Transverse colon (tissue), 4 donors: ENCODE data around the gene HMCN1.
"Not testable (repeated sequence)": the region's sequence is repeated elsewhere in the genome, so short reads cannot be mapped to it uniquely, and the experiment has no call there.

Experiments used
- EP300 ChIP-seq: sonication (generic); formaldehyde crosslinking; IDR thresholded peaks from one replicate; pipeline ENCODE4 v1.6.1; 2017; ENCODE audit warnings: antibody characterized with exemption, low read depth
- POLR2A ChIP-seq: fragments of 450-650 bp; IDR thresholded peaks from one replicate; pipeline ENCODE4 v1.6.1; 2016; ENCODE audit warnings: antibody characterized with exemption, mild to moderate bottlenecking, moderate library complexity
- POLR2AphosphoS5 ChIP-seq, 3 donors: sonication (generic); formaldehyde crosslinking; IDR thresholded peaks; one replicate each; pipeline ENCODE4 v1.6.1; 2016; ENCODE audit warnings: antibody characterized with exemption in 3 of 3
- TF ChIP-seq, protein P1 (sequence below), 5 experiments: fragments of 200-600 bp in 3 of 5; fragments of 450-650 bp in 2 of 5; sonication (generic) in 3 of 5; IDR thresholded peaks; 1 replicate in 2 of 5; 2 replicates in 3 of 5; pipeline ENCODE4 v1.5.1; 2016 to 2017; ENCODE audit warnings: antibody characterized with exemption in 5 of 5, inconsistent platforms in 3 of 5, mild to moderate bottlenecking in 2 of 5, moderate library complexity in 1 of 5

DNA sequence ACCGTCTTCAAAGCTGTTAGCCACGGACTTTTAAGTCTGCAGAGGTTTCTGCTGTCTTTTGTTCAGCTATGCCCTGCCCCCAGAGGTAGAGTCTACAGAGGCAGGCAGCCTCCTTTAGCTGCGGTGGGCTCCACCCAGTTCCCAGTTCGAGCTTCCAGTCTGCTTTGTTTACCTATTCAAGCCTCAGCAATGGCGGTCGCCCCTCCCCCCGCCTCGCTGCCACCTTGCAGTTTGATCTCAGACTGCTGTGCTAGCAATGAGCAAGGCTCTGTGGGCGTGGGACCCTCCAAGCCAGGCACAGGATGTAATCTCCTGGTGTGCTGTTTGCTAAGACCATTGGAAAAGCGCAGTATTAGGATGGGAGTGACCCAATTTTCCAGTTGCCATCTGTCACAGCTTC lies 49.7 kb downstream of the HMCN1 start:
- TF ChIP-seq, protein P1, sequence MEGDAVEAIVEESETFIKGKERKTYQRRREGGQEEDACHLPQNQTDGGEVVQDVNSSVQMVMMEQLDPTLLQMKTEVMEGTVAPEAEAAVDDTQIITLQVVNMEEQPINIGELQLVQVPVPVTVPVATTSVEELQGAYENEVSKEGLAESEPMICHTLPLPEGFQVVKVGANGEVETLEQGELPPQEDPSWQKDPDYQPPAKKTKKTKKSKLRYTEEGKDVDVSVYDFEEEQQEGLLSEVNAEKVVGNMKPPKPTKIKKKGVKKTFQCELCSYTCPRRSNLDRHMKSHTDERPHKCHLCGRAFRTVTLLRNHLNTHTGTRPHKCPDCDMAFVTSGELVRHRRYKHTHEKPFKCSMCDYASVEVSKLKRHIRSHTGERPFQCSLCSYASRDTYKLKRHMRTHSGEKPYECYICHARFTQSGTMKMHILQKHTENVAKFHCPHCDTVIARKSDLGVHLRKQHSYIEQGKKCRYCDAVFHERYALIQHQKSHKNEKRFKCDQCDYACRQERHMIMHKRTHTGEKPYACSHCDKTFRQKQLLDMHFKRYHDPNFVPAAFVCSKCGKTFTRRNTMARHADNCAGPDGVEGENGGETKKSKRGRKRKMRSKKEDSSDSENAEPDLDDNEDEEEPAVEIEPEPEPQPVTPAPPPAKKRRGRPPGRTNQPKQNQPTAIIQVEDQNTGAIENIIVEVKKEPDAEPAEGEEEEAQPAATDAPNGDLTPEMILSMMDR (IDR thresholded peaks at IDR 0.05): not testable (repeated sequence)
- not testable (repeated sequence) for TF ChIP-seq EP300; POLR2AphosphoS5 (IDR thresholded peaks at IDR 0.05); POLR2A
